Measurements from ENCODE around the gene EGFR.

DNA sequence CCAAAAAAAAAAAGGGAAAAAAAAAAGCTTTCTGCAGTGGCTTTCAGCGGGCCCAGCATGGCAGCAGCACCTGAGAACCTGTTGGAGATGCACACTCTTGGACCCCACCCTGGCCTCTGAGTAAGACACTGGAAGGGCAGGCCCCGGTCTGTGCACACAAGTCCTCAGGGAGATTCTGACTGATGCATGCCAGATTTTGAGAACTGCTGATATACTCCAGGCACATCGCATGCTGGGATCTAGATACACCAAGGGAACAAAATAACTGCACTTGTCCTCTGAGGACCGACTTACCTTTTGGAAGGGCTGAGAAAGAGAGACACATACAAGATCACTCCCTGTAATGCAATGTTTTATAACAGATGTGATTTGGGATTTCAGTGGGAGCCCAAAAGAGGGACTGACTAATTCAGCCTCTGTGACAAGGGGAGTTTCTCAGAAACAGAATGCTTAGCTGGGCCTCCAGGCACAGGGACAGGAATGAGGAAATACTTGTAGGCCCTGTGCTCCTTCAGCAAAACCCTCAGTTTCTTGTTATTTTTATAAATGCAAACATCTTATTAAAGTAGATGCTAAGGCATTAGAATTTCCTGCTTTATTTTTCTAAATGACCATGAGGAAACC is 8.2 kb downstream of the EGFR start:
- TF ChIP-seq CTCF (IDR thresholded peaks at IDR 0.05) (no peak), POLR2A (IDR thresholded peaks at IDR 0.05) (no peak)

Data from right lobe of liver (tissue), 4 donors.